HEK293 (cell line): ENCODE results near the gene SLC15A2.

Experiments used
- CTCF ChIA-PET: fragments of 350-600 bp; formaldehyde crosslinking; extraction: SDS; loops from one replicate; lab custom pipeline; 2021; ENCODE audit warnings: antibody characterized with exemption; lab: Yijun Ruan, JAX
- POLR2A ChIA-PET: fragments of 300-600 bp; formaldehyde crosslinking; extraction: SDS; loops from one replicate; lab custom pipeline; 2020; ENCODE audit warnings: antibody characterized with exemption, inconsistent platforms; lab: Yijun Ruan, JAX
- H3K27ac ChIP-seq: fragments of 200-500 bp; sonication (Bioruptor generic); 2 replicates; pipeline ENCODE4 v1.5.1; 2014; ENCODE audit warnings: low read depth, low read length, control low read depth, inconsistent platforms; ENCODE audit errors: extremely low read depth
- H3K36me3 ChIP-seq, 2 experiments: fragments of 200-500 bp in 1 of 2; sonication (Bioruptor generic) in 1 of 2; 1 replicate in 1 of 2; 2 replicates in 1 of 2; pipeline ENCODE4 v1.5.1; 2014 to 2017; ENCODE audit warnings: inconsistent platforms in 2 of 2, low read length in 2 of 2; ENCODE audit not compliant: control insufficient read depth in 2 of 2, insufficient read depth in 1 of 2
- H3K4me1 ChIP-seq: fragments of 200-500 bp; sonication (Bioruptor generic); 2 replicates; pipeline ENCODE4 v1.5.1; 2014; ENCODE audit warnings: mild to moderate bottlenecking, low read length, inconsistent platforms; ENCODE audit not compliant: control insufficient read depth, insufficient read depth
- H3K4me3 ChIP-seq: 2 replicates; pipeline ENCODE4 v1.5.1; 2011; ENCODE audit warnings: low read depth, mild to moderate bottlenecking, control low read depth, low read length, moderate library complexity
- H3K9me3 ChIP-seq: fragments of 200-500 bp; sonication (Bioruptor generic); 2 replicates; pipeline ENCODE4 v1.5.1; 2014; ENCODE audit warnings: low read depth, low read length, inconsistent platforms; ENCODE audit not compliant: control insufficient read depth, insufficient read depth
- BCL11A ChIP-seq: fragments of 450-650 bp; formaldehyde crosslinking; IDR thresholded peaks from 2 replicates; pipeline ENCODE4 v1.5.1; 2016; ENCODE audit warnings: low read depth, missing biosample characterization, missing genetic modification characterization
- GFI1B ChIP-seq: fragments of 450-650 bp; formaldehyde crosslinking; IDR thresholded peaks from 2 replicates; pipeline ENCODE4 v1.5.1; 2016; ENCODE audit warnings: missing biosample characterization, missing genetic modification characterization
- GLI2 ChIP-seq: fragments of 450-650 bp; formaldehyde crosslinking; IDR thresholded peaks from 2 replicates; pipeline ENCODE4; 2017; ENCODE audit warnings: missing biosample characterization, missing genetic modification characterization, low read depth, borderline replicate concordance
- GLI4 ChIP-seq: fragments of 450-650 bp; formaldehyde crosslinking; IDR thresholded peaks from 2 replicates; pipeline ENCODE4 v1.5.1; 2016; ENCODE audit warnings: missing biosample characterization, missing genetic modification characterization
- HOXC10 ChIP-seq: sonication (generic); formaldehyde crosslinking; IDR thresholded peaks from 2 replicates; pipeline ENCODE4 v1.8.1; 2023; ENCODE audit warnings: mild to moderate bottlenecking, missing genetic modification reagents
- KLF16 ChIP-seq: fragments of 450-650 bp; formaldehyde crosslinking; IDR thresholded peaks from 2 replicates; pipeline ENCODE4 v1.5.1; 2017; ENCODE audit warnings: missing biosample characterization, missing genetic modification characterization
- KLF8 ChIP-seq: fragments of 450-650 bp; formaldehyde crosslinking; IDR thresholded peaks from 2 replicates; pipeline ENCODE4 v1.5.1; 2016; ENCODE audit warnings: missing biosample characterization, missing genetic modification characterization
- MEIS1 ChIP-seq: sonication (generic); formaldehyde crosslinking; IDR thresholded peaks from 2 replicates; pipeline ENCODE4 v1.8.1; 2022; ENCODE audit warnings: missing genetic modification reagents, mild to moderate bottlenecking, borderline replicate concordance
- ZBTB44 ChIP-seq: fragments of 450-650 bp; IDR thresholded peaks from 2 replicates; pipeline ENCODE4 v1.5.1; 2018; ENCODE audit warnings: missing biosample characterization, mild to moderate bottlenecking, missing genetic modification characterization
- ZNF140 ChIP-seq: fragments of 450-650 bp; formaldehyde crosslinking; IDR thresholded peaks from 2 replicates; pipeline ENCODE4 v1.5.1; 2016; ENCODE audit warnings: missing biosample characterization, missing genetic modification characterization
- ZNF146 ChIP-seq: fragments of 450-650 bp; formaldehyde crosslinking; IDR thresholded peaks from 2 replicates; pipeline ENCODE4 v1.5.1; 2016; ENCODE audit warnings: missing biosample characterization, missing genetic modification characterization
- ZNF169 ChIP-seq: fragments of 450-650 bp; formaldehyde crosslinking; IDR thresholded peaks from 2 replicates; pipeline ENCODE4 v1.5.1; 2016; ENCODE audit warnings: missing biosample characterization, missing genetic modification characterization
- ZNF221 ChIP-seq: fragments of 450-650 bp; formaldehyde crosslinking; IDR thresholded peaks from 2 replicates; pipeline ENCODE4 v1.5.1; 2017; ENCODE audit warnings: missing biosample characterization, missing genetic modification characterization, borderline replicate concordance
- ZNF274 ChIP-seq, 2 experiments: fragments of 200-500 bp in 1 of 2; fragments of 450-650 bp in 1 of 2; sonication (Bioruptor generic) in 1 of 2; formaldehyde crosslinking in 1 of 2; IDR thresholded peaks; 2 replicates each; pipeline versions ENCODE4 v1.5.1 to v1.6.1; 2014 to 2016; ENCODE audit warnings: borderline replicate concordance in 1 of 2, inconsistent platforms in 1 of 2, low read length in 1 of 2, missing biosample characterization in 1 of 2, missing genetic modification characterization in 1 of 2
- ZNF362 ChIP-seq: fragments of 450-650 bp; formaldehyde crosslinking; IDR thresholded peaks from 2 replicates; pipeline ENCODE4 v1.5.1; 2016; ENCODE audit warnings: missing biosample characterization, missing genetic modification characterization
- ZNF416 ChIP-seq: fragments of 450-650 bp; formaldehyde crosslinking; IDR thresholded peaks from 2 replicates; pipeline ENCODE4 v1.5.1; 2016; ENCODE audit warnings: missing biosample characterization, missing genetic modification characterization
- ZNF488 ChIP-seq: fragments of 450-650 bp; formaldehyde crosslinking; IDR thresholded peaks from 2 replicates; pipeline ENCODE4 v1.5.1; 2016; ENCODE audit warnings: missing biosample characterization, missing genetic modification characterization
- ZNF501 ChIP-seq: fragments of 450-650 bp; formaldehyde crosslinking; IDR thresholded peaks from 2 replicates; pipeline ENCODE4 v1.5.1; 2016; ENCODE audit warnings: missing biosample characterization, missing genetic modification characterization
- ZNF621 ChIP-seq: fragments of 450-650 bp; formaldehyde crosslinking; IDR thresholded peaks from 2 replicates; pipeline ENCODE4 v1.5.1; 2017; ENCODE audit warnings: missing biosample characterization, missing genetic modification characterization
- ZNF639 ChIP-seq: fragments of 450-650 bp; formaldehyde crosslinking; IDR thresholded peaks from 2 replicates; pipeline ENCODE4 v1.5.1; 2016; ENCODE audit warnings: missing biosample characterization, missing genetic modification characterization
- ZNF670 ChIP-seq: fragments of 450-650 bp; formaldehyde crosslinking; IDR thresholded peaks from 2 replicates; pipeline ENCODE4 v1.5.1; 2016; ENCODE audit warnings: missing biosample characterization, missing genetic modification characterization, low read depth
- ZNF701 ChIP-seq: fragments of 450-650 bp; formaldehyde crosslinking; IDR thresholded peaks from 2 replicates; pipeline ENCODE4 v1.5.1; 2016; ENCODE audit warnings: missing biosample characterization, missing genetic modification characterization
- ZSCAN18 ChIP-seq: fragments of 450-650 bp; formaldehyde crosslinking; IDR thresholded peaks from 2 replicates; pipeline ENCODE4 v1.5.1; 2016; ENCODE audit warnings: missing biosample characterization, missing genetic modification characterization

SLC15A2 gene

GRCh38 chr3:121951291-121951919 lies 57.2 kb downstream of the SLC15A2 start:
- TF ChIP-seq ZNF621, result no peak
- no peak for TF ChIP-seq ZNF146 (tag by site-specific recombination)
- no peak for TF ChIP-seq ZNF701 (tag by site-specific recombination)
- TF ChIP-seq GLI2 (tag by site-specific recombination), result no peak
- TF ChIP-seq ZNF221, result no peak
- TF ChIP-seq ZNF416 (tag by site-specific recombination), result no peak
- no peak for TF ChIP-seq ZNF488
- no peak for TF ChIP-seq GLI4
- Histone ChIP-seq H3K36me3 (no peaks in the 10 kb centered on the region), H3K9me3 (no peaks in the 10 kb centered on the region), H3K27ac (no peak overlapping the region), H3K4me3 (no peak overlapping the region), H3K4me1 (no peaks in the 10 kb centered on the region)
- CTCF ChIA-PET, result interaction anchor here (0.6 to 0.7 kb wide), 2 partner anchors 44 to 77 kb away, joined by 3 read pairs; no protein-coding TSS in a partner anchor
- POLR2A ChIA-PET, result no interaction called here

- Histone ChIP-seq H3K36me3 (no peaks in the 10 kb centered on the region), H3K4me3 (no peak overlapping the region), H3K9me3 (no peaks in the 10 kb centered on the region), H3K27ac (no peak overlapping the region), H3K4me1 (no peaks in the 10 kb centered on the region)
- TF ChIP-seq ZNF670 (tag by site-specific recombination), result no peak
- TF ChIP-seq ZNF169 (tag by site-specific recombination), result no peak
- TF ChIP-seq ZNF501 (tag by site-specific recombination), result no peak
- no peak for TF ChIP-seq ZNF639 (tag by site-specific recombination)
- TF ChIP-seq GFI1B, result no peak
- TF ChIP-seq BCL11A (tag by site-specific recombination), result no peak
- TF ChIP-seq ZNF274 (IDR thresholded peaks at IDR 0.05; ENCODE audit: low read length), result no peak
- TF ChIP-seq ZNF274 (tag by site-specific recombination; IDR thresholded peaks at IDR 0.05; ENCODE audit: borderline replicate concordance), result no peak
- TF ChIP-seq ZBTB44 (tag by site-specific recombination), result no peak
- TF ChIP-seq HOXC10 (CRISPR knock-in tag), result no peak
- no peak for TF ChIP-seq KLF16 (tag by site-specific recombination)
- TF ChIP-seq KLF8 (tag by site-specific recombination), result no peak
- TF ChIP-seq ZSCAN18, result no peak
- TF ChIP-seq ZNF362 (tag by site-specific recombination), result no peak
- TF ChIP-seq MEIS1 (CRISPR knock-in tag), result no peak
- no peak for TF ChIP-seq ZNF140
- ChIA-PET CTCF (interaction anchor here (0.6 kb wide), 1 partner anchor 39 kb away, joined by 3 read pairs; no protein-coding TSS in a partner anchor), POLR2A (no interaction called here)
These were observed 62.2 kb downstream of the SLC15A2 start for GRCh38 chr3:121956363-121956762.
